ENCODE measurements around the gene AXIN1.

DNA sequence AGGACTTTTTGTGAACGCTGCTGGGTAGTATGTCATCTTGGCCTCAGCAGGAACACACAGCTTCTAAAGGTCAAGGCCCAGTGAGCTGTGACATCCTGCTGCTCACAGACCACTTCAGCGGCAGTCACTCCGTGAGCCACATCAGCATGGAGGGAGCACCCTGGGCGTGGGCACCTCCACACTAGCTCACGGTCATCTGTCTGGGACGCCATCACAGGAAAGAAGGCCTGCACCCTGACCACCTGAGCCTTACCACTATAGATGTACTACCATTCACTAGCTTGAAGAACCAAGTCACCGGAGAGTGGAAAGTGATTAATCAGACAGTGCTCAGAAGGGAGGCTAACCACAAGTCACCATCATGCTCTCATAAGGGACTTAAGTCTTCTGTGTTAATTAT, 3.3 kb downstream of the AXIN1 start:
- TF ChIP-seq, protein P1, sequence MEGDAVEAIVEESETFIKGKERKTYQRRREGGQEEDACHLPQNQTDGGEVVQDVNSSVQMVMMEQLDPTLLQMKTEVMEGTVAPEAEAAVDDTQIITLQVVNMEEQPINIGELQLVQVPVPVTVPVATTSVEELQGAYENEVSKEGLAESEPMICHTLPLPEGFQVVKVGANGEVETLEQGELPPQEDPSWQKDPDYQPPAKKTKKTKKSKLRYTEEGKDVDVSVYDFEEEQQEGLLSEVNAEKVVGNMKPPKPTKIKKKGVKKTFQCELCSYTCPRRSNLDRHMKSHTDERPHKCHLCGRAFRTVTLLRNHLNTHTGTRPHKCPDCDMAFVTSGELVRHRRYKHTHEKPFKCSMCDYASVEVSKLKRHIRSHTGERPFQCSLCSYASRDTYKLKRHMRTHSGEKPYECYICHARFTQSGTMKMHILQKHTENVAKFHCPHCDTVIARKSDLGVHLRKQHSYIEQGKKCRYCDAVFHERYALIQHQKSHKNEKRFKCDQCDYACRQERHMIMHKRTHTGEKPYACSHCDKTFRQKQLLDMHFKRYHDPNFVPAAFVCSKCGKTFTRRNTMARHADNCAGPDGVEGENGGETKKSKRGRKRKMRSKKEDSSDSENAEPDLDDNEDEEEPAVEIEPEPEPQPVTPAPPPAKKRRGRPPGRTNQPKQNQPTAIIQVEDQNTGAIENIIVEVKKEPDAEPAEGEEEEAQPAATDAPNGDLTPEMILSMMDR (IDR thresholded peaks at IDR 0.05; ENCODE audit: low read length) = no peak
- TF ChIP-seq EZH2phosphoT487 (IDR thresholded peaks at IDR 0.05; ENCODE audit: low read length) (no peak), EZH2 (optimal IDR thresholded peaks at IDR 0.05; ENCODE audit: low read depth, low read length) (no peak)
